Endothelial cell of umbilical vein (primary cell): ENCODE results near the gene INPP5J. TPM values are rescaled to one million over a fixed set of nuclear protein-coding genes. Genes with fewer than 3 reads are reported as not detected.

Experiments used
- BruUV-seq: library from RNA; stranded (reverse); fragments of 400-500 nt; replicated peaks from 2 replicates; lab custom pipeline; 2021; lab: Mats Ljungman, UMichigan
- CTCF ChIA-PET: fragments of 300-600, 350-600 bp; sonication (Branson Sonifier 250); formaldehyde crosslinking; loops from one replicate; lab custom pipeline; 2021; ENCODE audit warnings: antibody characterized with exemption, inconsistent platforms; lab: Charles Lee
- POLR2A ChIA-PET: fragments of 300-600, 350-600 bp; sonication (Branson Sonifier 250); formaldehyde crosslinking; loops from one replicate; lab custom pipeline; 2021; ENCODE audit warnings: antibody characterized with exemption, inconsistent platforms; lab: Charles Lee
- DNase-seq: peaks from one replicate; pipeline ENCODE4 v3.0.0-alpha.2; 2011; ENCODE audit warnings: low read depth, low spot score
- FAIRE-seq: peaks from 2 replicates; lab custom pipeline; 2011; peaks lifted over from hg19 to GRCh38; lab: Jason Lieb, UNC
- H2AFZ ChIP-seq: 2 replicates; pipeline ENCODE4 v1.6.0; 2012; ENCODE audit warnings: low read depth, low read length, control low read depth, inconsistent platforms
- H3K27ac ChIP-seq: 2 replicates; pipeline ENCODE4 v1.5.1; 2011; ENCODE audit warnings: low read depth, mild to moderate bottlenecking, control low read depth, low read length, moderate library complexity; ENCODE audit not compliant: insufficient read depth
- H3K27me3 ChIP-seq, 2 experiments: 2 replicates each; pipeline versions ENCODE4 v1.6.0 to v1.6.1; 2011; ENCODE audit warnings: low read length in 2 of 2, mixed read lengths in 1 of 2; ENCODE audit not compliant: control insufficient read depth in 2 of 2, insufficient read depth in 2 of 2
- H3K36me3 ChIP-seq, 2 experiments: 2 replicates in 1 of 2; 3 replicates in 1 of 2; pipeline ENCODE4 v1.5.1; 2011; ENCODE audit warnings: low read length in 2 of 2, mild to moderate bottlenecking in 1 of 2, moderate library complexity in 1 of 2; ENCODE audit not compliant: control insufficient read depth in 2 of 2, insufficient read depth in 2 of 2; ENCODE audit errors: extremely low read depth in 1 of 2
- H3K4me1 ChIP-seq: 3 replicates; pipeline ENCODE4 v1.5.1; 2011; ENCODE audit warnings: mild to moderate bottlenecking, low read length; ENCODE audit not compliant: control insufficient read depth, insufficient read depth; ENCODE audit errors: extremely low read depth
- H3K4me2 ChIP-seq: 2 replicates; pipeline ENCODE4 v1.6.1; 2011; ENCODE audit warnings: low read length, control low read depth, mixed read lengths; ENCODE audit not compliant: insufficient read depth
- H3K4me3 ChIP-seq, 3 experiments: fragments of 200-600 bp in 1 of 3; sonication (generic), shearing (Covaris generic) in 1 of 3; replicated peaks in 1 of 3; 2 replicates each; pipeline ENCODE4 v1.5.1; 2011 to 2016; ENCODE audit warnings: control low read depth in 3 of 3, low read length in 3 of 3, mild to moderate bottlenecking in 2 of 3, inconsistent platforms in 1 of 3, low read depth in 1 of 3, moderate library complexity in 1 of 3; ENCODE audit not compliant: insufficient read depth in 1 of 3
- H3K79me2 ChIP-seq: 2 replicates; pipeline ENCODE4 v1.6.0; 2012; ENCODE audit warnings: low read length, inconsistent platforms; ENCODE audit not compliant: control insufficient read depth, insufficient read depth
- H3K9ac ChIP-seq: replicated peaks from 2 replicates; pipeline ENCODE3; 2011; ENCODE audit warnings: low read length, control low read depth; ENCODE audit not compliant: insufficient read depth; ENCODE audit errors: extremely low read depth
- H3K9me1 ChIP-seq: replicated peaks from 3 replicates; pipeline ENCODE4 v1.6.0; 2011; ENCODE audit warnings: mild to moderate bottlenecking, low read length; ENCODE audit not compliant: control insufficient read depth, insufficient read depth; ENCODE audit errors: extremely low read depth
- H3K9me3 ChIP-seq: replicated peaks from 2 replicates; pipeline ENCODE4 v1.5.1; 2012; ENCODE audit warnings: low read length, inconsistent platforms; ENCODE audit not compliant: control insufficient read depth, insufficient read depth
- H4K20me1 ChIP-seq: replicated peaks from 2 replicates; pipeline ENCODE3; 2011; ENCODE audit warnings: mild to moderate bottlenecking, low read length; ENCODE audit not compliant: control insufficient read depth, insufficient read depth; ENCODE audit errors: extremely low read depth
- CTCF ChIP-seq, 2 donors: IDR thresholded peaks; 1 replicate in 1 of 2; 2 replicates in 1 of 2; pipeline ENCODE4 v1.5.1; 2011; ENCODE audit warnings: low read length in 2 of 2, mild to moderate bottlenecking in 2 of 2, moderate library complexity in 2 of 2, control low read depth in 1 of 2, inconsistent platforms in 1 of 2, low read depth in 1 of 2; ENCODE audit not compliant: insufficient read depth in 1 of 2; ENCODE audit errors: extremely low read depth in 1 of 2
- EZH2 ChIP-seq: IDR thresholded peaks from 2 replicates; pipeline ENCODE4 v1.6.1; 2012; ENCODE audit warnings: borderline replicate concordance, low read depth, mild to moderate bottlenecking, moderate library complexity, low read length, inconsistent platforms; ENCODE audit not compliant: severe bottlenecking
- GATA2 ChIP-seq: IDR thresholded peaks from 2 replicates; pipeline ENCODE4 v1.7.0; 2011; ENCODE audit warnings: low read depth, mild to moderate bottlenecking, moderate library complexity, mixed read lengths, low read length; ENCODE audit not compliant: insufficient read length, insufficient read depth
- JUN ChIP-seq: IDR thresholded peaks from 2 replicates; pipeline ENCODE4 v1.6.1; 2011; ENCODE audit warnings: borderline replicate concordance, low read depth; ENCODE audit not compliant: insufficient read length, insufficient read depth
- MAX ChIP-seq: IDR thresholded peaks from 2 replicates; pipeline ENCODE4 v1.6.1; 2011; ENCODE audit not compliant: insufficient read depth, insufficient read length
- MYC ChIP-seq: IDR thresholded peaks from one replicate; pipeline ENCODE4 v1.6.1; 2011; ENCODE audit warnings: mild to moderate bottlenecking, low read depth, low read length
- POLR2AphosphoS5 ChIP-seq: IDR thresholded peaks from 2 replicates; pipeline ENCODE4 v1.6.1; 2012; ENCODE audit warnings: low read depth, mild to moderate bottlenecking, control low read depth, low read length, moderate library complexity; ENCODE audit not compliant: insufficient read depth
- dilution Hi-C: fragments of 300-500 bp; cut with MboI; formaldehyde crosslinking; loops from one replicate; pipeline ENCODE4 v1.15.0; 2019; ENCODE audit warnings: low sequenced_read_pairs; ENCODE audit not compliant: extremely low pct_ligation_motif_present
- intact Hi-C: fragments of 100-400 bp; cut with micrococcal nuclease; formaldehyde crosslinking; loops from one replicate; pipeline ENCODE4 v1.10.0; 2022
- polyA plus RNA-seq, 4 experiments: library from polyadenylated mRNA; depleted of rRNA in 3 of 4; stranded (reverse) in 3 of 4; unstranded in 1 of 4; fragments of >200 nt; gene quantifications; 2 replicates each; pipeline versions ENCODE4 v1.2.1 to v1.2.3, GENCODE V29; 2011 to 2012; ENCODE audit warnings: missing spikeins in 1 of 4
- total RNA-seq: library from RNA; stranded (reverse); gene quantifications from 2 replicates; pipeline ENCODE4 v1.2.3, GENCODE V29; 2021

The INPP5J gene
- total and polyA plus RNA-seq, 2 donors (not counting 3 experiments of a cell fraction or from before 2014, with no cell fraction given) = 0.43 to 0.49 TPM

GRCh38 chr22:31153357-31153756, 30.6 kb downstream of the INPP5J start:
- BruUV-seq = no TSS peak
- Histone ChIP-seq H3K9ac (no peak overlapping the region), H3K27ac (no peak overlapping the region), H4K20me1 (no peaks in the 10 kb centered on the region), H3K9me3 (no peaks in the 10 kb centered on the region), H3K27me3 (no peaks in the 10 kb centered on the region), H3K4me1 (peaks cover 19% of the 10 kb centered on the region), H3K9me1 (no peaks in the 10 kb centered on the region), H3K36me3 (no peaks in the 10 kb centered on the region), H2AFZ (no peak overlapping the region), H3K79me2 (no peaks in the 10 kb centered on the region), H3K4me2 (no peak overlapping the region), H3K4me3 (no peak overlapping the region)
- dilution Hi-C loops (no loop called here), intact Hi-C loops (no loop called here)
- FAIRE-seq (no peak), DNase-seq (no peak)
- ChIA-PET POLR2A (no interaction called here), CTCF (interaction anchor here (1.4 to 17.9 kb wide), 2 partner anchors 44 to 119 kb away, joined by 4 to 231 read pairs; partner anchors contain the start of gene SELENOM)
- TF ChIP-seq EZH2 = no peak
- TF ChIP-seq POLR2AphosphoS5 = no peak
- no peak for TF ChIP-seq MYC
- TF ChIP-seq GATA2 = no peak
- no peak for TF ChIP-seq CTCF (IDR thresholded peaks at IDR 0.05; ENCODE audit: extremely low read depth in 1 of 2, insufficient read depth in 1 of 2, low read depth in 1 of 2, low read length in 2 of 2)
- TF ChIP-seq MAX = no peak
- no peak for TF ChIP-seq JUN
